ENCODE data around the gene AGTPBP1.

- TF ChIP-seq CTCF (IDR thresholded peaks at IDR 0.05) (no peak), POLR2A (IDR thresholded peaks at IDR 0.05) (no peak)
These were observed 199.9 kb downstream of the AGTPBP1 start for GRCh38 chr9:85541876-85542275.
